ENCODE measurements around the gene SSBP4.

SSBP4 gene

DNA sequence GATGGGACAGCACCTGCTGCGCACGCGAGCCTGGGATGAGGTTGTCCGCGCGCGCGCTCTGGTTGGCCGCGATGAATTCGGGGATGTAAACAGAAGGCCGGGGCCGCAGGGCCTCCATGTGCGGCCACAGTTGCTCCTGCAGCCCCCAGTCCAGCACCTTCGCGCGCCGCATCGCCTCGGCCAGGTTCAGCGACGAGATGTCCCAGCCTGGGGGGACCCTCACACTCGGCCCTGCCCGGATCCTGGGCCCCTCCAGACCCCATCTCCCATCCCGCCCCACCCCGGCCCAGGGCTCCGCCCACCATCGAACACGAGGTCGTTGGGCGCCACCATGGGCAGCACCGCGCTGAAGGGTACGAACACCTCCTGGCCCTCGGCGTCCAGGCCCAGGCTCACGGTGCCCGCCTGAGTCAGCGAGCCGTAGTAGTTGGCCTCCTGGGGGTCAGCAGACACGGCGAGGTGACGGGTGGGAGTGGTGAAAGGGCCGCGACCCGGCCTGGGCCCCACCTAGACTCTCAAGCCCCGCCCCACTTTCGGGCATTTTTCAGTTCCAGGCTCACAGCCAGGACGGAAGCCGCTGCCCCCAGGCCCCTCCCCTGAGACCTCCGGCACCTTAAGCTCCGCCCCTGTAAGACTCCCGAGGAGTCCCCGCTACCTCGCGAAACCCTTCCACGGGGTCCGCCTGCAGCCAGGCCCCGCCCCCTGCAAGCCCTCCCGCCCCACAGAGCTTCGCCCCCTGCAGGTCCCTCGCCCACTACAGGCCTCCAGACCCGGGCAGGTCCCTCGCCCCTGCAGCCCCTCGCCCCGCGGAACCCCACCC is 17.7 kb downstream of the SSBP4 start:
- TF ChIP-seq ZNF274 (IDR thresholded peaks at IDR 0.05; ENCODE audit: low read depth, low read length), result no peak
- no peak for TF ChIP-seq SUZ12 (IDR thresholded peaks at IDR 0.05; ENCODE audit: extremely low read depth, insufficient read depth, insufficient read length)
- no peak for TF ChIP-seq YY1 (IDR thresholded peaks at IDR 0.05; ENCODE audit: insufficient read depth, insufficient read length)
- no peaks in the 10 kb centered on the region for H3K27me3 ChIP-seq (ENCODE audit: insufficient read depth, insufficient read length)
- peaks cover 24% of the 10 kb centered on the region for H3K36me3 ChIP-seq (ENCODE audit: insufficient read depth, insufficient read length, low read length)
- H3K9ac ChIP-seq (ENCODE audit: insufficient read length, low read depth), result peak overlapping the region; percentile 78
- H3K4me3 ChIP-seq (ENCODE audit: insufficient read length, low read depth), result peak overlapping the region; percentile 61
- H3K9me3 ChIP-seq (ENCODE audit: insufficient read depth, low read length), result no peaks in the 10 kb centered on the region
- H3K4me1 ChIP-seq (ENCODE audit: insufficient read depth, insufficient read length), result peaks cover 46% of the 10 kb centered on the region
- DNase-seq (ENCODE audit: low read depth, low spot score), result no peak

DNA sequence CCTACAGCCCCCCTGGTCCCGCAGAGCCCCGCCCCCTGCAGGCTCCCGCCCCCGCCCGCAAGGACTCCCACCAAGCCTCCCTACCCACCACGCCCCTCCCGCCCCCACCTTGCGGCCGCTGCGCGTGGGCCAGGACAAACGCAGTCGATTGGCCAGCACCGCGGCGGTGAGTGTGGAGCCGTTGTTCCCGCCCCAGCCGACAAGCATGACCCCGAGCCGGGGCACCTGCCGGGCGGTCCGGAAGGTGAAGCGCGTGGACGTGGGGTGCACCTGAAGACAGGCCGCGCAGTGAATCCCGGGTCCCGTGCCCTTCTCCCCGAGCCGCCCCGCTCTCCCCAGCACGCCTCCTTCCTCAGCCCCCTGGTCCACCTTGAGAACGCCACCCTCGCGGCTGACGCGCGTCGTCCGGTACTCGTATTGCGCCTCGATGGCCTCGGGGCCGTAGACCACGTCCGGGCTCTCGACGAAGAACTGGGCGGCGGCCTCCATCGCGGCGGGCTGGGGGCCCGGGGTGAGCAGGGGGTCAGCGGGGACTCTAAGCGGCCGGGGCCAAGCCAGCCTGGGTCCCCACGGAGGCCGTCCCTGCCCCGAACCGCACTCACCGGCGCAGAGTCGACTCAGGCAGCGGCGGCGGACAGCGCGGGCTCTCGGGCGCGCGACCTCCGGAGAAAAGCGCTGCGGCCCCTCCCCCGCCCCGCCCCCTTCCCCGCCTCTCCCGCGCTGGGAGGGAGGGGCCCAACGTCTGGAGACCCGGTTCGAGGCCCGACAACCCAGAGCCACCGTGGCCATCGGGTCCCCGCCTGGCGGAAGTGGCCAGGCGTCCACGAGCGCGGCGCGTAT is 18.5 kb downstream of the SSBP4 start, which contains the start of gene ISYNA1:
Gene ISYNA1, minus strand, starts transcription at position 643 of the 840 bp plus-strand sequence. Its CDS starts 154 bp downstream, at position 489.
- no peaks in the 10 kb centered on the region for H3K9me3 ChIP-seq (ENCODE audit: insufficient read depth, low read length)
- DNase-seq (ENCODE audit: low read depth, low spot score), result no peak
- no peaks in the 10 kb centered on the region for H3K27me3 ChIP-seq (ENCODE audit: insufficient read depth, insufficient read length)
- H3K4me3 ChIP-seq (ENCODE audit: insufficient read length, low read depth), result peak within 1 kb of the TSS; percentile 97
- H3K4me1 ChIP-seq (ENCODE audit: insufficient read depth, insufficient read length), result peaks cover 43% of the 10 kb centered on the region
- no peak for TF ChIP-seq ZNF274 (IDR thresholded peaks at IDR 0.05; ENCODE audit: low read depth, low read length)
- no peak for TF ChIP-seq SUZ12 (IDR thresholded peaks at IDR 0.05; ENCODE audit: extremely low read depth, insufficient read depth, insufficient read length)
- no peak for TF ChIP-seq YY1 (IDR thresholded peaks at IDR 0.05; ENCODE audit: insufficient read depth, insufficient read length)
- H3K36me3 ChIP-seq (ENCODE audit: insufficient read depth, insufficient read length, low read length), result peaks cover 24% of the 10 kb centered on the region
- H3K9ac ChIP-seq (ENCODE audit: insufficient read length, low read depth), result peak within 1 kb of the TSS; percentile 98

DNA sequence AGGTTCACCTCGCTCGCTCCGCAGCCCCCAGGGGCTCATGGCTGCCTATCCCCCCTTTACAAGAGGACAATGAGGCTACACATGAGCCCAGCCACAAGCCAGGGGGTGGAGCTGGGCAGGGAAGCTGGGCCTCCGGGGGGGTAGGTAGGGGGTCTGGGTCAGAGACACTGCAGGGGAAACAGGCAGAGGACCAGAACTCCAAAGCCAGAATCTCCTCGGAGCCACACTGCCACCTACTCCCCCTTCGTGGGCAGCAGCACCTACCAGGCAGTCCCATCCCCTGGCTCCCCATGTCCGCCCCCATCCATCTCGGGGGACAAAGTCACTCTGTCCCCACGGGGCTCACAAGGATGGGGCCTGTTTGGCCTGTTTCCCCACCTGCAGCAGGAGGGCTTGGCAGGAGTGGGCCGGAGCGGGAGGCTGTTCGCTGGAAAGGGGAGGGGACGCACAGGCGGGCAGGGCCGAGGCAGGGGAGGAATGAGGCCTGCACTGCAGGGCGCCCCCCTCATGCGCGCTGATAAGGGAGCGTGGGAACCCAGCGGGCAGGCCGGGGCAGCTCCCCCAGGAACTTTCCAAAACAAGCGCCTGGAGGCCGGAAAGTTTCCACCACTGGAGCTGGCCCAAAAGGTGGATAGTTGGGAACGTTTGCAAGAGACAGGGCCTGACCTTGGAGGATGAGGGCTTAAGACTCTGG is 19.3 kb downstream of the SSBP4 start:
- peak overlapping the region; percentile 41 for H3K4me3 ChIP-seq (ENCODE audit: insufficient read length, low read depth)

DNA sequence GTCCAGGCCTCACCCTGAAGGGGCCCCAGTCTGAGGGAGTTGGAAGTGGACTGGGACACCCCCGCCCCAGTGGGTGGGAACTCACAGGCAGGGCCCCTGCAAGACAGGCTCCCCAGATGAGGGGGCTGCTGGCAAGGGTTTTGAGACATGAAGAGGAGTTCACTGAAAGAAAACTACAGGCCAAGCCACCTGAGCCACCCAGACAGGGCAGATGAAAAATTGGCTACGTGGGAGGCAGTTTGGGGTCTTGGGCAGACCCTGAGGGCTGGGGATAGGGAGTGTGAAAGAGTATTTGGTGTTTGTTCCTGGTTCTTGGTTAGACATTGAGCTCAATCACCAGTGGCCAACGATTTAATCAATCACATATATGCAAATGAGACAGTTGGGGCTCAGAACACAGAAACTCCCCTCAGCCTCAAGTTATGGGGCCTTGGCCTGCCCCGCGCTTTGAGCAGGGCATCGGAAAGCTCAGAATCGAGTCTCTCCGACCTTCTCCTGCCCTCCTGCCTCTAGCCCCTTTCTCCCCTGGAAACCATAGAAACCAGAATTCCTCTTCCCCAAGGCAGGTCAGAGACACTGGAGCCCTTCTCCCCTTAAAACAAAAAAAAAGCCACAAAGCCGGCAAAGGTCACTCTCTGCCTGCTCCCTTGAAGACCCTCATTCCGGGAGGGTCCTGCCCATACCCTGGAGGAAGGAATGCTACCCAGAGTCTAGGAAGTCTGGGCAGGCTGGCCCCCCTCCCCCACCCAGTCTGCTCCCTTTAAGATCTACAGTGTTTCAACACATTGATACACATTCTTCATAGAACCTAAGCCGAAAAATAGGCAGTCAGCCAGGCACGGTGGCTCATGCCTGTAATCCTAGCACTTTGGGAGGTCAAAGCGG is 20.1 kb downstream of the SSBP4 start:
- no peaks in the 10 kb centered on the region for H3K27me3 ChIP-seq (ENCODE audit: insufficient read depth, insufficient read length)
- no peak for TF ChIP-seq ZNF274 (IDR thresholded peaks at IDR 0.05; ENCODE audit: low read depth, low read length)
- no peak for TF ChIP-seq YY1 (IDR thresholded peaks at IDR 0.05; ENCODE audit: insufficient read depth, insufficient read length)
- TF ChIP-seq SUZ12 (IDR thresholded peaks at IDR 0.05; ENCODE audit: extremely low read depth, insufficient read depth, insufficient read length), result no peak
- H3K4me3 ChIP-seq (ENCODE audit: insufficient read length, low read depth), result peak overlapping the region; percentile 29
- H3K36me3 ChIP-seq (ENCODE audit: insufficient read depth, insufficient read length, low read length), result peaks cover 36% of the 10 kb centered on the region
- H3K9me3 ChIP-seq (ENCODE audit: insufficient read depth, low read length), result no peaks in the 10 kb centered on the region
- peak overlapping the region; percentile 79 for H3K9ac ChIP-seq (ENCODE audit: insufficient read length, low read depth)
- DNase-seq (ENCODE audit: low read depth, low spot score), result no peak
- peaks cover 40% of the 10 kb centered on the region for H3K4me1 ChIP-seq (ENCODE audit: insufficient read depth, insufficient read length)

More for the DNA sequence above, 19.3 kb downstream of the SSBP4 start:
- Histone ChIP-seq H3K9ac (ENCODE audit: insufficient read length, low read depth) (peak overlapping the region; percentile 94), H3K9me3 (ENCODE audit: insufficient read depth, low read length) (no peaks in the 10 kb centered on the region), H3K27me3 (ENCODE audit: insufficient read depth, insufficient read length) (no peaks in the 10 kb centered on the region), H3K4me1 (ENCODE audit: insufficient read depth, insufficient read length) (peaks cover 42% of the 10 kb centered on the region), H3K36me3 (ENCODE audit: insufficient read depth, insufficient read length, low read length) (peaks cover 28% of the 10 kb centered on the region)
- no peak for DNase-seq (ENCODE audit: low read depth, low spot score)
- TF ChIP-seq SUZ12 (IDR thresholded peaks at IDR 0.05; ENCODE audit: extremely low read depth, insufficient read depth, insufficient read length) (no peak), ZNF274 (IDR thresholded peaks at IDR 0.05; ENCODE audit: low read depth, low read length) (no peak), YY1 (IDR thresholded peaks at IDR 0.05; ENCODE audit: insufficient read depth, insufficient read length) (no peak)

DNA sequence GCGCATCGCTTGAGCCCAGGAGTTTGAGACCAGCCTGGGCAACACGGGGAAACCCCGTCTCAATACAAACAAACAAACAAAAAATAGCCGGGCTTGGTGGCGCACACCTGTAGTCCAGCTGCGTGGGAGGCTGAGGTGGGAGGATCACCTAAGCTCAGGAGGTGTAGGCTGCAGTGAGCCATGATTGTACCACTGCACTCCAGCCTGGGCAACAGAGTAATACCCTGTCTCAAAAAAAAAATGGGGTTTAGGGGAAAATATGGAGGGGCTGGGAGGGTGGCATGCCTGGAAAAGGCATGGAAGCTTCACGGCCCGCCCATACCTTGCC is 20.7 kb downstream of the SSBP4 start:
- Histone ChIP-seq H3K9me3 (ENCODE audit: insufficient read depth, low read length) (no peaks in the 10 kb centered on the region), H3K9ac (ENCODE audit: insufficient read length, low read depth) (peak overlapping the region; percentile 79), H3K4me1 (ENCODE audit: insufficient read depth, insufficient read length) (peaks cover 40% of the 10 kb centered on the region), H3K27me3 (ENCODE audit: insufficient read depth, insufficient read length) (no peaks in the 10 kb centered on the region), H3K36me3 (ENCODE audit: insufficient read depth, insufficient read length, low read length) (peaks cover 36% of the 10 kb centered on the region), H3K4me3 (ENCODE audit: insufficient read length, low read depth) (no peak overlapping the region)
- TF ChIP-seq SUZ12 (IDR thresholded peaks at IDR 0.05; ENCODE audit: extremely low read depth, insufficient read depth, insufficient read length), result no peak
- TF ChIP-seq YY1 (IDR thresholded peaks at IDR 0.05; ENCODE audit: insufficient read depth, insufficient read length), result no peak
- no peak for TF ChIP-seq ZNF274 (IDR thresholded peaks at IDR 0.05; ENCODE audit: low read depth, low read length)
- no peak for DNase-seq (ENCODE audit: low read depth, low spot score)

DNA sequence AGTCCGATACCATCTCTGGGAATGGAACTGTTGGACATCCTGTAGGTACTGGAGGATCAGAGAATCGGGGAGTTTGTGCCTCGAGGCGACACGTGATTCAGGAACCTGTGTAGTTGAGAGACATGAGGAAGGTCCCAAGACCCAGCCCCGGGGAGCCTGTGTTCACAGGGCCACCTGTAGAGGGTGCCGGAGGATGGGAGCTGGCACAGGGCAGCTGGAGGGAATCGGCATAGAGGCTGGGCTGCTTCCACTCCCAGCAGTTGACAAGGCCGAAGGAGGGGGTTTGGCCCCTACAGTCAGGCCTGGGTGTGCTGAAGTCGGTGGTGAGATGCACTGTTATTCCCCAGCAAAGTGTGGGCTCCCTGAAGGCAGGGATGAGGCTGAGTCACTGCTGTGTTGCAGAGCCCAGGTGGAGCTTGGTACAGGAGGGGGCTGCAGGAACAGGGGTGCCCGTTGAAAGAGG is 21.2 kb downstream of the SSBP4 start:
- peak overlapping the region; percentile 12 for H3K9ac ChIP-seq (ENCODE audit: insufficient read length, low read depth)
- no peak overlapping the region for H3K4me3 ChIP-seq (ENCODE audit: insufficient read length, low read depth)
- no peak for TF ChIP-seq YY1 (IDR thresholded peaks at IDR 0.05; ENCODE audit: insufficient read depth, insufficient read length)
- no peak for TF ChIP-seq ZNF274 (IDR thresholded peaks at IDR 0.05; ENCODE audit: low read depth, low read length)
- no peak for TF ChIP-seq SUZ12 (IDR thresholded peaks at IDR 0.05; ENCODE audit: extremely low read depth, insufficient read depth, insufficient read length)
- H3K36me3 ChIP-seq (ENCODE audit: insufficient read depth, insufficient read length, low read length), result peaks cover 33% of the 10 kb centered on the region
- peaks cover 36% of the 10 kb centered on the region for H3K4me1 ChIP-seq (ENCODE audit: insufficient read depth, insufficient read length)
- H3K27me3 ChIP-seq (ENCODE audit: insufficient read depth, insufficient read length), result no peaks in the 10 kb centered on the region
- DNase-seq (ENCODE audit: low read depth, low spot score), result no peak
- H3K9me3 ChIP-seq (ENCODE audit: insufficient read depth, low read length), result no peaks in the 10 kb centered on the region
